Measurements from ENCODE around the gene SLC30A1.
"Not testable (repeated sequence)": the region's sequence is repeated elsewhere in the genome, so short reads cannot be mapped to it uniquely, and the experiment has no call there.

Gene SLC30A1

DNA sequence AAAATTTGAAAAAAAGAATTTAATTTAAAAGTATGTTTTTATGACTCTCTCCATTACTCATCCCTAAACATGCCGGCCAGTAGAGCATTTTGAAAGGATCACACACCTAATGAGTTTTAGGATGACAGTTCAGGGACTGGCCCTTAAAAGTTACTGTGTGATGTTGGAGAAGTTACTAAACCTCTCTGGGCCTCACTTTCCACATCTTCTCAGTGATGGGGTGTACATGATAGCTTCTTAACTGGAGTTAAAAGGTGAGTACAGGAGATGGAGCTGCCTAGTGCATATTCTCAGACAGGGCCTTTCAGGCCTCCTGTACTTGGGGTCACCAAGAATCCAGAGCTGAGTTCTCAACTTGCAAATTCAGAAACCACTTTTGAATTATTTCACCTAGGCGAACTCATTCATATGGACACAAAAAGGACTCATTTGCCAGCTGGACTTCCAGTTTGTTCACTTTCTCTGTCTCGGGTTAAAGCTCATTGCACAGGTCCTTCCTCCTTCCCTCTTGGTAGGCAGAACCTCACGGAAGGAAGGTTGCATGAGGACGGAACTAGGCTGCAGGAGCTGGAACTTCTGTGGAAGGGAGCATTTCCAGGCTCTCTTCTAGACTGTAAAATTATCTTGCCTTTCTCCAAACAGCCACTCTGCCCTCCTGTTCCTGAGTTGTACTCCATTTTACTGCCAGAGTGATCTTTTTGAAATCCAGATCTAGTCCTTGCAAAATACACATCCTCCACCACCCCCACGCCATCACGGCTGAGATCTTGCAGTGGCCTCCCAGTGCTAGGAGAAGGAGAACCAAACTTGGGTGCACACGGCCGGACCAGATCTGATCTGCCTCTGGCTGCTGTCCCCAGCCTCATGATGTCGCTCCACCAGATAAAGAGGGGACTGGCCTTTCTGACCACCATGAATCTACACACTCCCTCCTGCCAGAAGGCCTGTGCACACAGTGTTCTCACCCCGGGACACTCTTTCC lies 4.3 kb upstream of the SLC30A1 start:
- no peak for DNase-seq

DNA sequence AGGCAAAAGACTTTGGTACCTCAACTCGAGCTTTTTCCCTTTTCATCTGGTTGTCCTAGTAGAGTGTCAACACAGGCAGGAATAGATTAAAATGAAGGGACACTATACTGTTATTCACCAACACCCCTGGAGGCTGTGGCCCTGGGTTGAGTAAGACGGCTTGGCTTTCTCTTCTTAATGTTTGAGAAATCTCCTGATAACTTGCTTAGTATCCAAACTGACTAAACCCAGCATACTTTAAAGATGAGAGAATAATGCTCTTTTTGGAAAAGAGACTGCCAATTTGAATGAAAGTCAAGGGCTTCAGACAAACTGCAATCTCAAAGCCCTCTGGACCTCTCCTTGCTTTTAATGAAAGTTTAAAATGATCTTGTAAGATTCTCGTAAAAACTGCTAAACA lies 2.6 kb upstream of the SLC30A1 start:
- DNase-seq: no peak

DNA sequence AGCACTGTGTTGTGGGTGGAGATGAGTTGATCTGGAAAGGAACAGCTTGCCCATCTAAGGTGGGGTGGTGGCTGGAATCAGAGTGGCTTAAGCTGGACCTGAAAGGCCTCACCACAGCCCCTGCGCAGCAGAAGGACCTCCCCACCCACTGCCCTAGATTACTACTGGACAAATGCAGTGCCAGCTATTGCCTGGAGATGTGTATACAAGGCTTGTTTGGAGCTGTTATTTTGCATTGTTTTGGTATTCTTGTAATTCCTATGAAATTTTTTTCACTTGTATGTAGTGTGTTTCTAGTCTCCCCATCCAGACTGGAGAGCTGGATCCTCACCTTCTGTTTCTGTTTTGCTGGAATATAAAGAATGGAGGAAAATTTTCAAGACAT lies 1.3 kb upstream of the SLC30A1 start:
- DNase-seq: no peak

- DNase-seq: peak; percentile 78
Measured at GRCh38 chr1:211579440-211580302, 710 bp upstream of the SLC30A1 start.

GRCh38 chr1:211577819-211578639 lies 932 bp downstream of the SLC30A1 start:
- peak; percentile 66 for DNase-seq

- no peak for DNase-seq
Measured at GRCh38 chr1:211577277-211577818, 1.6 kb downstream of the SLC30A1 start.

DNA sequence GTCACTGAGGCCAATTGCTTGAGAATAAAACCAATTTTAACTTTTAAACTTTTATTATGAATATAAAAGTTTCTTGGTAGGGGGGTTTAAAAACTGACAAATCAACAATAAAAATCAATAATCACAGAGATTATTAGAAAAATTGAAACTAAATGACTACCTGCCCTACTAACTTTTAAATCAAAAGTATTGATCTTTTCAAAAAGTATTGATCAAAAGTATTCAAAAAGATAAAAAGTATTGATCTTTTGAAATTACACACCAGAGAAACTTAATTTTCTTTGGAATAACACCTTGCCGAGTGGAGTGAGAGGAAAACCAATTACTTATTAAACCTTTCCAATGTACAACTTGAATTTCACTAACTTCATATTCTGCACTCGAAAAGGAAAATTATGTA lies 2.2 kb downstream of the SLC30A1 start:
- no peak for DNase-seq

GRCh38 chr1:211574705-211575104 lies 4.3 kb downstream of the SLC30A1 start:
- DNase-seq: no peak

- no peak for DNase-seq
Measured at GRCh38 chr1:211571998-211572397, 7.0 kb downstream of the SLC30A1 start.

- not testable (repeated sequence) for DNase-seq
Measured at GRCh38 chr1:211570378-211570777, 8.6 kb downstream of the SLC30A1 start.

DNA sequence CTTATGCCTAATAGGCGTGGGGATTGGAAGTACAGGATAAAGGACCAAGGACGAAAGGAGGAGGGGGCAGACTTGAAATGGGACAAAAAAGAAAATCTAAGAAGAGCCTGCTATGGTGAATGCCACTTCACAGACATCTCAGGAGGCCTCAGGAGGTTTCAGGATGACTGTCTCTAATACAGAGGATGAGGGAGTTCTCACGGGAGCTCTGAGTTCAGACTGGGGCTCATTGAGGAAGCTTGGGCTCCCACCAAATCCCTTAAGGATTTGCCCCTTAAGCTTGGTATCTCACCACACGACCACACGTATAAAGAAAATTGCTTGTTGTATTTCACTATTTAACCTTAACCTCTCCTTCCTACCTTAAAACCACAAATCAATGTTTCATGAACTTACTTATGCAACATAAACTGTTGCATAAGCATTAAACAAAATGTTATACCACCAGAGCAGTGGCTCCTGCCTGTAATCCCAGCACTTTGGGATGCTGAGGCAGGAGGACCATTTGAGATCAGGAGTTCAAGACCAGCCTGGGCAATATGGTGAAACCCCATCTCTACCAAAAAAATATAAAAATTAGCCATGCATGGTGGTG lies 12.4 kb downstream of the SLC30A1 start:
- no peak for DNase-seq

DNA sequence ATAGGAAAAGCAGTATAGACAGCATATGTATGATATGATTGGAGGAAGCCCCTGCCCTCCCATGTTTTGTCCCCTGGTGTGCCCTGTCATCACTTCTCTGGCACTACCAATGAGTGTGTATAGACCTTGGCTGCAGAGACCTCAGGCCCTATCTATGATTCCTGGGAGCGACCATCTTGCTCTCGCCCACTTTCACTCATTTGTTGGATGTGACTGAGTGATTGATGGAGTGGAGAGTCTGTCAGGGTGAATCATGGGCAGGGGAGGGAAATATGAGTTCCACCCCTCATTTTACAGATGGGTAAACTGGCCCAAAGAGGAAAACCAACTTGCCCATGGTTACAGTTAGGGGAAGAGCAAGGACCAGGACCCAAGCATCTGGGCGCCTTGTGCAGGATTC lies 14.9 kb downstream of the SLC30A1 start:
- DNase-seq: no peak

DNA sequence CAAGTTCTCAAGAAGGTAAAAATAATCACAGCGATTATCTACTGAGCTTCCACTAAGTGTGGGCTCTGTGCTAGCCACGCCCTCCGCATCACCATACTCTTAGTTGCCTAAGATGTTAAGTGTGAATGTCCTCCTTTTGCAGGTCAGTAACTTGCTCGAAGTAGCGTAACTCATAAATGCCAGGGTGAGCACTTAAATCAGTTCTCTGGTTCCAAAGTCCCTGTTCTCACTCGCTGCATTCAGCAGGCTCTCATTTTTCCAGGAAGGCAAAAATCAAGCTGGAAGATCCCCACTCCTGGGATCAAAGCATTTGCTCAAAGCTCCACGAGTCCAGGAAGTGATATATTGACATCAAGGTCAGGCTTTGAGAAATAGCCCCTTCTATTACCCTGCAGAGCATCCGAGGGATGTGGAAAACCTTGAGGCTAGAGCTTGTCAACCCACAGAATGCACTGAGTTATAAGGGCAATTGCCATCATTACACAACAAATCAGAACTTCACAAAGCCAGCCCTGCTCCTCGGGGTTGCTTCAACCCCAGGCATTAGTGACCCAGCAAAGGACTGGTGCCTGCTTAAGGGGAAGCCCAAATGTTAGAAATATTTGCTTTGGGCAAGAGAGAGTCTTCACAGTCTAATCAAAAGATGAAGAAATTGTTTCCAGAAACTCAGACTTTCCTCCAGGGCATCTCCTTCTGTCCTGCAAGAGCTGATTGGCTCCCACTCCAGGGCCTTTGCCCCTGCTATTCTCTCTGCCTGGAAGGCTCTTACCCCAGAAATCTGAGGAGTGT lies 19.5 kb downstream of the SLC30A1 start:
- no peak for DNase-seq

GRCh38 chr1:211557894-211558625 lies 20.9 kb downstream of the SLC30A1 start:
- DNase-seq: no peak

DNA sequence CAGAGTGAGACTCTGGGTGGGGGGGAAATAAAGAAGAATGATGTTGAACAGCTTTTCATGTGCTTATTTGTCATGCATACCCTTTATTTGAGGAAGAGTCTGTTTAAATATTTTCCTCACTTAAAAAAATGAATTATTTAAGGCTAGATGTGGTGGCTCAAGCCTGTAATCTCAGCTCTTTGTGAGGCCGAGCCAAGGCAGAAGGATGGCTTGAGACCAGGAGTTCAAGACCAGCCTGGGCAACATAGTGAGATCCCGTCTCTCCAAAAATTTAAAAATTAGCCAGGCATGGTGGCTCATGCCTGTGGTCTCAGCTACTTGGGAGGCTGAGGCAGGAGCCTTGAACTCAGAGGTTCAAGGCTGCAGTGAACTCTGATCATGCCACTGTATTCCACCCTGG lies 25.4 kb downstream of the SLC30A1 start:
- no peak for DNase-seq

GRCh38 chr1:211551638-211552460 lies 27.1 kb downstream of the SLC30A1 start:
- no peak for DNase-seq

DNA sequence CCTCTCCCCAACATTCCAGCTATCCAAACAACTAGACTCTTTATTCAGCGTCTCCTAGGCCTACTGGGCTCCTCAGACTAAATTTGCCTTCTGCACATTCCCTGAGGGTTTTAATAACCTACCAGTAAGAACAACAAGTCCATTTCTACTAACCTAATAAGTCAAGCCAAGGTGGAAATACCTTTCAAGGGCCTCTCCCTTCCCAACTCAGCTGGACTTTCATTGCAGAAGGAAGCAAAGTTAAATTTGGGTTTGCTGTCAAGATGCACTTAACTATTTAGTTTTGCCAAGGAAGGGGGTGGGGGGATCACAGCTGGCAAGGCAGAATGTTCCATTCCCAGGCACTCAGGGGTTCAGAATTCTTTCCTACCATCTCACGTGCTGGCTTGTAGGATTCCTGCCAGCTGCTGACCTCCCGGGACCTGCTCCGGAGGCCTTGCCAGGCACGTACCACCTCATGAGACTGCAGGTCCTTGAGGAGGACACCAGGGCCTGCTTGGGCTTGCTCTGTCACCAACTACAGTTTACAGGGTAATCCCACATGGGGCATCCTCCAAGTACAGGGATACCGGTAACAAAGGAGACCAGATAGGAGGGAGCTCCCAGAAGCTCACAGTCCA lies 29.8 kb downstream of the SLC30A1 start:
- no peak for DNase-seq

DNA sequence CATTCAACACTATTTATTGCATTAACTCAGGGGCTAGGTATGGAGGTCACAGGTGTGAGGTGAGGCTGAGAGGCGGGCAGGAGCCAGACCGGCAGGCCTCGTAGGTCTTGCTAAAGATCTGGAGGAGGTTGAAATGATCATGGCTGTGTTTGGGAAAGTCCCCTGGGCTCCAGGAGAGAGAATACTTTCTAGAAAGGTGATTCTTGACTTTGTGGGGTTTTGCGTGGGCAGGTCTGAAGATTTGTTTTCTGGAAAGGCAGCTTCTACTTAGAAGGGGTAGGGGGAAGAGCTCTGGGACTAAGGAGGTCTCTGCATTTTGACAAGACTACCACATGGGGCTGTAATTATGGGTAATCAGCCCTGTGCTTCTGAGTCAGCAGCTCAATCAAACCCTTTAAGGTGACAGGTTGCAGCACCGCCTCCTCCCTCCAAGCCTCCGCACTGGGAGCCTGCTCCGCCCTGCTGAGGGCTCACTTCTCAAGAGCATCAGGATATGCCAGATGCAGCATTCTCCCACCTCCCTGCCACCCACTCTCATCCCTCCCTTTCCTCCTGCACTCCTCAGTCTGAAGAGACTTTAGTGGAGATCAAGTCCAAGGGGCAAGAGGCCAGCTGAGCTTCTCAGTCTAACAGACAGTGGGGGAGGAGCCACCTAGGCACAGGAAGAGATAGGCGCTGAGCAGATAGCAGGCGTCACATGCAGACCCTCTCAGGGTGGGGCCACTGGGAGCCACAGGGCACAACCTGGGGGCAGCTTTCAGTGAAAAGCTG lies 30.5 kb downstream of the SLC30A1 start:
- DNase-seq: no peak

Measured in NCI-H345 (cell line).